HG02623 (cell line): ENCODE measurements around the gene ZSWIM3.

Experiments used
- ATAC-seq: cut with Tn5 transposase; IDR thresholded peaks from one replicate; pipeline ENCODE4 v1.9.1; 2021; ENCODE audit warnings: moderate library complexity; ENCODE audit not compliant: unreplicated experiment

Gene ZSWIM3

DNA sequence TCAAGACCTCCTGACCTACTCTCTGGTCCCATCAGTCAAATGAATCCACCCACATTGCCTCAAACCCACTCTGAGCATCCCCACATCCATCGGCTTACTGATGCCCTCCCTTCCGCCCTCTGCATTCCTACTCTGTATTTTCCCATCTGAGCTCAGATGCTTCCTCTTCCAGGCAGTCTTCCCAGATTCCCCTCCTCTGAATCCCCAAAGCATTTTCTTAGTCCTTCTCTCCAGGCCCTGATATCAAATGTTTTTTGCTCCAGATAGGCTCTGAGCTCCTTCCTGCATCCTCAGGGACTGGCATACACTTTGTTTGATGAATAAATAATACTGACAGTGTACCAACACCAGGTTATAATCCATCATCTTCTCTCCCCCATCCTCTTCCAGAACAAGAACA lies 50.7 kb downstream of the ZSWIM3 start:
- no peak for ATAC-seq

DNA sequence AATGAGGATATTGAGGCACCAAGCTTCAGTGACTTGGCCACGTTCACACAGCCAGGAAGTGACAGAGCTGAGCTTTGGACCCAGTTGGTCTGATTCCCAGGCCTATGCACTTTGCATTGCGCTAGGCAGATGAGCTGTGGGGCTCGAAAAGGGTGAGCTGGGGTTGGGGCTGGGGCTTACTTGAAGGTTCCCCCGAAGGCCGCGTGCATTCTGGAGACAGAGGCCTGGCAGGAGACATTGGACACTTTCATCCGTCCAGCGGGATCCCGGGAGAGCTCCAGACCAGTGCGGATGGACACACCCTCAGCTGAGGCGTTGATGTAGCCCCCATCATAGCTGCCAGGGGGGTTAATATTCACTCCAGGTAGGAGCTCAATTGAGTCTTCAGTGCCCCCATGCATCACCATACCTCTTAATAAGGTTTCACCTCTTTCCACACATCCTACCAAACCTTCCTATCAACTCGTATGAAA lies 52.0 kb downstream of the ZSWIM3 start:
- ATAC-seq = no peak

DNA sequence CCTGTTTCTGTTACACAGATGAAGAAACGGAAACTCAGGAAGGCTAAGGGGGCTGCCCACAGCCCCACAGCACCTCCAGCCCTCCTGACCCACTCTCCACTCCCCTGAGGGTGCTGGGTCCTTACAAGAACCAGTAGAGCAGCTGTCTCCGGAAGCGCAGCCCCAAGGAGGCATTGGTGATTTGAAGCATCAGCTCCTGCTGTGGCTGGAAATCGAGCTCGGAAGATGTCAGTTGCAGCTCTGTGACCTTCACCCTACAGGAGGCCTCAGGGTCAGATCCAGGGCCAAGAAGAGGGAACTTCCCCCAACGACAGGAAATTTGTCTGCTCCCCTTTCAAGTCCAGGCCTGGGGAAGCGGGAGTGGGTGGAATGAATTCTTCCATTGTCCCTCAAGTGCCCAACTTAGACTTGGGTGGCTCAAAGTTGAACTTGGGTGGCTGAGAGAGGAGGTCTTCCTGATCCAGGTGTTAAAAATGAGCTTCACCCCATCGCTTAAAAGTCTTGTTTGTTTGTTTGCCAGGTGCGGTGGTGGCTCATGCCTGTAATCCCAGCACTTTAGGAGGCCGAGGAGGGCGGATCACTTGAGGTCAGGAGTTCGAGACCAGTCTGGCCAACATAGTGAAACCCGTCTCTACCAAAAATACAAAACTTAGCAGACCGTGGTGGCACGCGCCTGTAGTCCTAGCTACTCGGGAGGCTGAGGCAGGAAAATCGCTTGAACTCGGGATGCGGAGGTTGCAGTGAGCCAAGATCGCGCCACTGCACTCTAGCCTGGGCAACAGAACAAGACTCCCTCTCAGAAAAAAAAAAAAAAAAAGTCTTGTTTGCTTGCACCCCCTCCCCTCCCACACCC lies 52.6 kb downstream of the ZSWIM3 start:
- no peak for ATAC-seq

- peak; percentile 84 for ATAC-seq
Measured at GRCh38 chr20:45910670-45911485, 53.5 kb downstream of the ZSWIM3 start.

DNA sequence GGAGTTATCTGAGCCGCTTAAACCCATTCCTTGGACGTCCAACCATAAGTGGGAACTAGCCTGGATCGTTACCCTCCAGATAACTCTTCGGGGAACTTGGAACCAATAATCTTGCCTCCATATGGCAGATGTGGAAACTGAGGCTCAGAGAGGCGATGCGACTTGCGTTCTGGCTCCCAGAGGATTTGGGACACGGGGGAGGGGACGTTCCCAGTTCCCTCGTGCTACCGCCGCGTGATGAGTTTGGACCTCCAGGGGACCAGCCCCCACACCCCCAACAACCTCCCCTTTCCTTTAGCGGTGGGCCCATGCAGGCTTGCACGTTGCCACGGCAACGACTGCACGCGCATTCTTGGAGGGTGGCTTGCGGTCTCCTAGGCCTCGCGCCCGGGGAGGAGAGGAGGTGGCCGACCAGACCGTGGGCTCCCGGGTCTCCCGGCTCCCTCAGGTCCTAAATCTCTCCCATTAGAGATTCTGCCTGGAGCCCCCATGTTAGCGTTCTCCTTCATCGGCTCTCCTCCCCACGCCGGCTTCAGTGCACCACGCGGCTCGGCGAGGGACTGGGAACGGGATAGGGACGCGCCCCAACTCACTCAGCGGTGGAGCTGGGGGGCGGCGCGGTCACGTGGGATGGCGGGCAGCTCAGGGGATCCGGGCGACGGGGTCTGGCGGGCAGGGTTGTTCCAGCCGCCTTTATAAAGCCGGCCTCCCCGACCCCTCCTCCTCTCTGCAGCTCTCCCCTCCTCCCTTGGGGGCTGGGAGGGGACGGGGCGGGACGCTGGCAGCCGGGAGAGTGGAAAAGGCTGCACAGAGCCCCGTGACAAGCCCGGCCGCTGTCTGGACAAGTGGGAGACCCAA lies 54.3 kb downstream of the ZSWIM3 start, which contains the start of gene PLTP:
Gene PLTP, minus strand, starts transcription at position 670 of the 858 bp plus-strand sequence. CDS start 703 bp downstream, outside the sequence.
- ATAC-seq = no peak

DNA sequence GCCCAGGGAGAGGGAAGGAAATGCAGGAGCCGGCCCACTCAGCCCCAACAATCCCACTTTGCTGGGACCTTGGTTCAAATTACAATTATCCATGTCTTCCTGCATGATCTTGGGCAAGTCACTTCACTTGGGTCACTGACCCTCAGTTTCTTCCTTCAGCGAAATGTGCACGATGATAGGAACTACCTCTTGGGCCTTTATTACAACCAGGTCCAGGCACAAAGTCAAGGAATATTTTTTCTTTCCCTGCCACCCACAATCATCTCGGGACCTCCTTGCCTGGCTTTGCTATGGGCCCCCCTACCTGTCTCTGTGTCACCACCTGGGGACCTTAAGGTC lies 54.9 kb downstream of the ZSWIM3 start:
- ATAC-seq = no peak

GRCh38 chr20:45913116-45913515 lies 55.7 kb downstream of the ZSWIM3 start:
- ATAC-seq = no peak

- no peak for ATAC-seq
Measured at GRCh38 chr20:45917790-45918141, 60.4 kb downstream of the ZSWIM3 start.

DNA sequence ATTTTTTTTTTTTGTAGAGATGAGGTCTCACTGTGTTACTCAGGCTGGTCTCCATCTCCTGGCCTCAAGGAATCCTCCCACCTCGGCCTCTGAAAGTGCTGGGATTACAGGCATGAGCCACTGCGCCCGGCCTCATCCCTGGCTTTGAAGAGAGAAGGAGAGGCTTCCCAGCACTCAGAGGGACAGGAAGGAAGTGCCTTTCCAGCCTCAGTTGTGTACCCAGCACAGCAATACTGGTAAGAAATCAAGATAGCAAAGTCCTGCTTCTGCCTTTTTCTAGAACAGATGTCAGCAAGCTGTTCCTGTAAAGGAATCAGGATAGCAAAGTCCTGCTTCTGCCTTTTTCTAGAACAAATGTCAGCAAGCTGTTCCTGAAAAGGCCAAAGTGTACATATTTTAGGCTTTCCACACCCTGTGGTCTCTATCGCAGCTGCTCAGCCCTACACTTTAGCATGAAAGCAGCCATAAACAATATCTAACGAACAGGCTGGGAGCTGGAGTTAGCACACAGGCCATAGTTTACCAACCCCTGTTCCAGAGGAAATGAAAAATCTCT lies 60.8 kb downstream of the ZSWIM3 start:
- ATAC-seq = no peak

GRCh38 chr20:45918779-45919537 lies 61.5 kb downstream of the ZSWIM3 start:
- ATAC-seq = no peak

DNA sequence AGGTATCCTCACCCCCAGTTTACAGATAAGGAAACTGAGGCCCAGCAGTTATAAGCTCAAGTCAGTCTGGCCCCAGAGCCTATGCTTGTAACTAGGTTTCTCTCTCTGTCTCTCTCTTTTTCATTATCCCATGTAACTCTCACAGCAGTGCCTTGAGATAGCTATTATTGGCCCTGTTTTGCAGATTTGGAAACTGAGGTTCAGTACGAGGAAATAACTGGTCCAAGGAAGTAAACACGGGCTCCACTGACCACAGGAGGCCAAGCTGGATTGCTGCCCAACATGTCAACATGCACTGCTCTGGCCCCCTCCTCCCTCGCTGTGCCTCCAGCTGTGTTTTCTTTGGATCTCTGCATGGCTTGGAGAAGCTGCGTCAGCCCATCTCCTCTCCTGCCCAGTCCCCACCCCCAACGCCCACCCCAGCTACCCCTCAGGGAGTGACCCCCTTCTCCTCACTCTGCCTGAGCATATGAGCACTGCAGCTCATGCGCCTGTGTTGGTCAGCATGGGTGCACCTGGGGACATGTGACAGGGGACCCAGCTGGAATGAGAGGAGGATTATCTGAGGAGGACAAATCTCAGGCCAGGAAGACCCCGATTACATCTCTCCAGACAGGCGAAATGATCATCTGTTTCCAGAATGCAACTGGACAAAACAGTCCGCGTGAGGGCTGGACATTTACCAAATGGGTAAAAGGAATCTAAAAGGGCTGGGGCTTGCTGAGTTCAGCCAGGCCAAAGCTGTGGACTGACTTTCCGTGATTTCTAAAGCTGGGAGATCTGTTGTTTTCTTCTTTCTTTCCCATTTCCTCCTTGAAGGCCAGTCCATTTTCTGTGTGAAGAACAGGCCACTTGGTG lies 62.4 kb downstream of the ZSWIM3 start:
- ATAC-seq = no peak

GRCh38 chr20:45920462-45921336 lies 63.3 kb downstream of the ZSWIM3 start:
- ATAC-seq = no peak

DNA sequence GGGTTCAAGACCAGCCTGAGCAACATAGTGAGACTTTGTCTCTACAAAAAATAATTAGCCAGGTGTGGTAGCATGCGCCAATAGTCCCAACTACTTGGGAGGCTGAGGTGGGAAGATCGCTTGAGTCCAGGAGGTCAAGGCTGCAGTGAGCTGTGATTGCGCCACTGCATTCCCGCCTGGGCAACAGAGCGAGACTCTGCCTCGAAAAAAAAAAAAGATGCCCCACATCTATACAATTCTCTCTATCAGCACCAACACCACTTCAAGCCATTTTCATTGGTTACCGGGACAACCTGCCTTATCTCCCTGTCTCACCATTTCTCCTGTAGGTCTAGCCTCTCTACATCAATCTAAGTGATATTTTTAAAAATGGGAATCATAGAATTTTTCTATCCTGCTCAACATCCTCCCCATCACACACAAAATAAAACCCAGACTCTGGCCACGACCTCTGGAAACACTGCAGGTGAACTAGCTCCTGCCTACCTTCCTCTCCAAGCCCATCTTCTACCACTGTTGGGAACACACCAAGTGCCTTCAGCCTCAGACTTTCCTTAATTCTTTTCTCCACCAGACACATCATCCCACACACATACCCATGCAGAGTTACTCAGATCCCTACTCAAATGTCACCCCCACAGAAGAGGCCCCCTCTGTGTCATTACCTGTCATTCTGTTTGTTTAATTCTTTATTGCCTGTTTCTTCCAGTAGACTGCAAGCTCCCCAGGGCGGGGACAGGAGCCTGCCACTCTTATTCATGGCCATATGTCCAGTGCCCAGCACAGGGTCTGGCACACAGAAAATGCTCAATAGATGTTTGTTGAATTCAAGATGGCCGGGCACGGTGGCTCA lies 64.1 kb downstream of the ZSWIM3 start:
- ATAC-seq = no peak

DNA sequence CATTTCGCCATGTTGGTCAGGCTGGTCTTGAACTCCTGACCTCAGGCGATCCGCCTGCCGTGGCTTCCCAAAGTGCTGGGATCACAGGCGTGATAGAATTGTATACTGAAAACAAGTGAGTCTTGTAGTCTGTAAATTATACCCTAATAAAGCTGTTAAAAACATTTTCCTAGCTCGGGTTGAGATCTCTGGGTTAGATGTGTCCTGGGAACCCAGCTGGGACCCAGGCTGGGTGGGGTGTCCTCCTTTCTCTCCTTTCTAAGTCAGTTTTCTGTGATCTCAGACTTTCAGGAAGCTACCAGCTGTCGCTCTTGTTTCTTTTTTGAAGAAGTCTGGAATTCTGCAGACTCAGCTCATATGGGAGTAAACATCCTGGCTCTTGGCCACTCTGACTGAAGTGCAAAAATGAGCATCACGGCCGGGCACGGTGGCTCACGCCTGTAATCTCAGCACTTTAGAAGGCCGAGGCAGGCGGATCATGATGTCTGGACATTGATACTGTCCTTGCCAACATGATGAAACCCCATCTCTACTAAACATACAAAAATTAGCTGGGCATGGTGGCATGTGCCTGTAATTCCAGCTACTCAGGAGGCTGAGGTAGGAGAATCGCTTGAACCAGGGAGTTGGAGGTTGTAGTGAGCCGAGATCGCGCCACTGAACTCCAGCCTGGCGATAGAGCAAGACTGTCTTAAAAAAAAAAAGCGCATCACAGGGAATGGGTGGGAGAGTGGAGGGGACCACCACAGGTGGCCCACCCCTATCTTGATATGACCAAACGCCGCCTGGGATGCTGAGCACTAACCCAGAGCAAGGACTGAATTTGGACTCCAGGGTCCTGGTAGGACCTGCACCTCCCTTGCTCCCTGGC lies 67.2 kb downstream of the ZSWIM3 start:
- no peak for ATAC-seq

DNA sequence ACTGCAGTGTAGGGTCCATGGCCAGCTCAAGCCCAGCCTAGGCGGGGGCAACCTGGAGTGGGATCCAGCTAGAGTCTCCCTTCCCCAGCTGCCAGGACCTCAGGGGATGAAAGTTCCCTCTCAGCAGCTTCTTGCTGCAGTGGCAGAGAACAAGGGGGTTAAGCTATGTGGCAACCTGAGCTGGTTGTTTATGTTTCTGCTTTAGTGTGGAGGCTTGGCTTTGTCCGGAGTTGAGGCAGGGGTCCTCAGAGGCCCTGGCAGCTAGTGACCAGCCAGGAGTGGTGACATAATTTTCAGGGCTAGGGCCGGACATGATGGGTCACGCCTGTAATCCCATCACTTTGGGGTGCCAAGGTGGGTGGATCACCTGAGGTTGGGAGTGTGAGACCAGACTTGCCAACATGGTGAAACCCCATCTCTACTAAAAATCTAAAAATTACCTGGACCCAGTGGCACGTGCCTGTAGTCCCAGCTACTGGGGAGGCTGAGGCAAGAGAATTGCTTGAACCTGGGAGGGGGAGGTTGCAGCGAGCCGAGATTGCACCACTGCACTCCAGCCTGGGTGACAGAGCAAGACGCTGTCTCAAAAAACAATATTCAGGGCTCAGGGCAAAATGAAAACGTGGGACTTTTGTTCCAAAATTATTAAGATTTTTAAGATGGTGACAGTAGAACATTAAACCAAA lies 68.5 kb downstream of the ZSWIM3 start:
- no peak for ATAC-seq

- ATAC-seq = no peak
Measured at GRCh38 chr20:45926731-45927070, 69.3 kb downstream of the ZSWIM3 start.
